Caco-2 (cell line): ENCODE data around the gene ABHD4. TPM values are rescaled to one million over a fixed set of nuclear protein-coding genes. Genes with fewer than 3 reads are reported as not detected.

Source experiments
- BruUV-seq: library from RNA; stranded (reverse); fragments of 400-500 nt; replicated peaks from 2 replicates; lab custom pipeline; 2021; lab: Mats Ljungman, UMichigan
- CTCF ChIA-PET: fragments of 300-600 bp; sonication (Branson Sonifier 250); formaldehyde crosslinking; loops from one replicate; lab custom pipeline; 2022; ENCODE audit warnings: antibody characterized with exemption; lab: Charles Lee
- POLR2A ChIA-PET: fragments of 300-600 bp; sonication (Branson Sonifier 250); formaldehyde crosslinking; loops from one replicate; lab custom pipeline; 2022; ENCODE audit warnings: antibody characterized with exemption; lab: Charles Lee
- DNase-seq, 2 experiments: peaks; one replicate each; pipeline versions ENCODE4 v3.0.0 to v3.0.0-alpha.2; 2020 to 2022
- H3K27me3 ChIP-seq: replicated peaks from 2 replicates; pipeline ENCODE4 v1.6.0; 2011; ENCODE audit warnings: low read length; ENCODE audit not compliant: control insufficient read depth, insufficient read depth
- H3K36me3 ChIP-seq: 2 replicates; pipeline ENCODE4 v1.5.1; 2011; ENCODE audit warnings: low read length; ENCODE audit not compliant: control insufficient read depth, insufficient read depth
- H3K4me1 ChIP-seq: fragments of 250-450 bp; sonication (Bioruptor Pico); 2 replicates; pipeline ENCODE4 v1.5.1; 2020; ENCODE audit warnings: mild to moderate bottlenecking
- H3K4me3 ChIP-seq: 2 replicates; pipeline ENCODE4 v1.5.1; 2011; ENCODE audit warnings: low read depth, mild to moderate bottlenecking, control low read depth, low read length
- H3K9me3 ChIP-seq: fragments of 250-450 bp; sonication (Bioruptor Pico); 2 replicates; pipeline ENCODE4 v1.5.1; 2020; ENCODE audit warnings: mild to moderate bottlenecking, moderate library complexity
- H3K27ac Mint-ChIP-seq: one replicate; pipeline ENCODE4 v1.8.0; 2022; ENCODE audit warnings: mixed read lengths; ENCODE audit not compliant: unreplicated experiment
- H3K27me3 Mint-ChIP-seq: one replicate; pipeline ENCODE4 v1.8.0; 2022; ENCODE audit warnings: mixed read lengths; ENCODE audit not compliant: insufficient read depth, unreplicated experiment
- H3K36me3 Mint-ChIP-seq: one replicate; pipeline ENCODE4 v1.8.0; 2022; ENCODE audit warnings: mild to moderate bottlenecking, mixed read lengths; ENCODE audit not compliant: insufficient read depth, unreplicated experiment
- H3K4me1 Mint-ChIP-seq: one replicate; pipeline ENCODE4 v1.8.0; 2022; ENCODE audit warnings: low read depth, mixed read lengths; ENCODE audit not compliant: unreplicated experiment
- H3K4me3 Mint-ChIP-seq: one replicate; pipeline ENCODE4 v1.8.0; 2022; ENCODE audit warnings: mild to moderate bottlenecking, moderate library complexity, mixed read lengths; ENCODE audit not compliant: unreplicated experiment
- H3K9me3 Mint-ChIP-seq: one replicate; pipeline ENCODE4 v1.8.0; 2022; ENCODE audit warnings: mixed read lengths; ENCODE audit not compliant: unreplicated experiment
- CTCF ChIP-seq, 2 experiments: fragments of 200-600 bp in 1 of 2; IDR thresholded peaks; 1 replicate in 1 of 2; 2 replicates in 1 of 2; pipeline versions ENCODE4 v1.5.1 to v1.8.0; 2011 to 2022; ENCODE audit warnings: antibody characterized with exemption in 1 of 2, control low read depth in 1 of 2, inconsistent platforms in 1 of 2, low read depth in 1 of 2, low read length in 1 of 2, mild to moderate bottlenecking in 1 of 2, moderate library complexity in 1 of 2; ENCODE audit not compliant: insufficient read depth in 1 of 2, severe bottlenecking in 1 of 2, unreplicated experiment in 1 of 2
- intact Hi-C: fragments of 100-400 bp; cut with micrococcal nuclease; formaldehyde crosslinking; loops from one replicate; pipeline ENCODE4 v1.10.0; 2022; ENCODE audit not compliant: unreplicated experiment
- total RNA-seq: library from RNA; stranded (reverse); gene quantifications from 2 replicates; pipeline ENCODE4 v1.2.3, GENCODE V29; 2022

The ABHD4 gene
- total RNA-seq, 1 experiment from 2014 or later, result 73.5 TPM

- no peaks in the 10 kb centered on the region for H3K9me3 ChIP-seq
- ChIA-PET POLR2A (interaction anchor here (2.8 kb wide), 1 partner anchor 8 kb away, joined by 46 read pairs; the partner anchor contains the start of gene DAD1), CTCF (interaction anchor here (0.7 to 3.1 kb wide), 7 partner anchors 8 to 56 kb away, joined by 3 to 21 read pairs (median 5); partner anchors contain the start of genes DAD1 and OR6J1)
- Mint-ChIP-seq H3K9me3 (no peaks in the 10 kb centered on the region), H3K4me1 (peaks cover 8% of the 10 kb centered on the region), H3K4me3 (peak overlapping the region; percentile 97), H3K27ac (peak overlapping the region; percentile 94), H3K36me3 (peaks cover 3% of the 10 kb centered on the region), H3K27me3 (no peaks in the 10 kb centered on the region)
- H3K27me3 ChIP-seq, result no peaks in the 10 kb centered on the region
- peaks cover 2% of the 10 kb centered on the region for H3K36me3 ChIP-seq
- no peak for TF ChIP-seq CTCF (IDR thresholded peaks at IDR 0.05; ENCODE audit: insufficient read depth in 1 of 2, low read depth in 1 of 2, low read length in 1 of 2, severe bottlenecking in 1 of 2, unreplicated experiment in 1 of 2)
- no TSS peak for BruUV-seq
- no peak for DNase-seq
- peak overlapping the region; percentile 84 for H3K4me3 ChIP-seq
- peaks cover 46% of the 10 kb centered on the region for H3K4me1 ChIP-seq
- intact Hi-C loops, result no loop called here
Measured at GRCh38 chr14:22597265-22597664, 835 bp upstream of the ABHD4 start.

GRCh38 chr14:22597771-22598098 is 365 bp upstream of the ABHD4 start:
- H3K4me1 Mint-ChIP-seq, result peaks cover 13% of the 10 kb centered on the region
- peaks cover 8% of the 10 kb centered on the region for H3K36me3 Mint-ChIP-seq
- H3K9me3 Mint-ChIP-seq, result no peaks in the 10 kb centered on the region
- TF ChIP-seq CTCF (IDR thresholded peaks at IDR 0.05; ENCODE audit: insufficient read depth in 1 of 2, low read depth in 1 of 2, low read length in 1 of 2, severe bottlenecking in 1 of 2, unreplicated experiment in 1 of 2), result no peak
- H3K27me3 Mint-ChIP-seq, result no peaks in the 10 kb centered on the region
- POLR2A ChIA-PET, result interaction anchor here (2.8 kb wide), 1 partner anchor 9 kb away, joined by 46 read pairs; the partner anchor contains the start of gene DAD1
- no TSS peak for BruUV-seq
- peak overlapping the region; percentile 97 for H3K4me3 Mint-ChIP-seq
- Histone ChIP-seq H3K36me3 (peaks cover 6% of the 10 kb centered on the region), H3K4me3 (peak overlapping the region; percentile 84), H3K4me1 (peaks cover 50% of the 10 kb centered on the region), H3K27me3 (no peaks in the 10 kb centered on the region), H3K9me3 (no peaks in the 10 kb centered on the region)
- peak overlapping the region; percentile 94 for H3K27ac Mint-ChIP-seq
- DNase-seq, result no peak
- intact Hi-C loops, result loop anchor here (1.0 to 2.0 kb wide), 5 partner anchors 8 to 55 kb away; partner anchors contain the start of genes DAD1 and OR6J1
- CTCF ChIA-PET, result interaction anchor here (0.5 to 3.1 kb wide), 7 partner anchors 8 to 55 kb away, joined by 3 to 21 read pairs (median 5); partner anchors contain the start of genes DAD1 and OR6J1

GRCh38 chr14:22598896-22599244 is 770 bp downstream of the ABHD4 start:
- no peaks in the 10 kb centered on the region for H3K27me3 Mint-ChIP-seq
- Histone ChIP-seq H3K4me1 (peaks cover 61% of the 10 kb centered on the region), H3K4me3 (peak overlapping the region; percentile 84), H3K27me3 (no peaks in the 10 kb centered on the region), H3K9me3 (no peaks in the 10 kb centered on the region), H3K36me3 (peaks cover 6% of the 10 kb centered on the region)
- peak; percentile 47 to 61 for DNase-seq
- ChIA-PET POLR2A (interaction anchor here (0.7 to 2.8 kb wide), 5 partner anchors 9 to 54 kb away, joined by 4 to 46 read pairs (median 5); partner anchors contain the start of gene DAD1), CTCF (interaction anchor here (0.5 to 3.1 kb wide), 8 partner anchors 8 to 1767 kb away, joined by 3 to 21 read pairs (median 8); partner anchors contain the start of genes DAD1 and OR6J1)
- peak; percentile 33 to 49 for TF ChIP-seq CTCF (IDR thresholded peaks at IDR 0.05; ENCODE audit: insufficient read depth in 1 of 2, low read depth in 1 of 2, low read length in 1 of 2, severe bottlenecking in 1 of 2, unreplicated experiment in 1 of 2)
- peaks cover 19% of the 10 kb centered on the region for H3K36me3 Mint-ChIP-seq
- peak overlapping the region; percentile 97 for H3K4me3 Mint-ChIP-seq
- H3K4me1 Mint-ChIP-seq, result peaks cover 19% of the 10 kb centered on the region
- no TSS peak for BruUV-seq
- H3K9me3 Mint-ChIP-seq, result peaks cover 6% of the 10 kb centered on the region
- intact Hi-C loops, result loop anchor here (1.0 to 2.0 kb wide), 5 partner anchors 10 to 54 kb away; partner anchors contain the start of genes DAD1 and OR6J1
- peak overlapping the region; percentile 94 for H3K27ac Mint-ChIP-seq
